ENCODE results near the gene SBK2. TPM values are rescaled to one million over a fixed set of nuclear protein-coding genes. Genes with fewer than 3 reads are reported as not detected.

The SBK2 gene
- total and polyA plus RNA-seq, 2 donors (not counting 3 experiments of a cell fraction or from before 2014, with no cell fraction given) = not detected

GRCh38 chr19:55492362-55492944, 44.5 kb downstream of the SBK2 start:
- no peak overlapping the region for H3K4me2 ChIP-seq (ENCODE audit: insufficient read depth, low read length)
- ChIA-PET CTCF (interaction anchor here (3.2 to 5.5 kb wide), 2 partner anchors 12 to 25 kb away, joined by 17 to 38 read pairs; no protein-coding TSS in a partner anchor), POLR2A (no interaction called here)
- DNase-seq (ENCODE audit: low read depth, low spot score) = no peak
- H2AFZ ChIP-seq (ENCODE audit: low read depth, low read length) = no peak overlapping the region
- no peaks in the 10 kb centered on the region for H4K20me1 ChIP-seq (replicated peaks; ENCODE audit: control insufficient read depth, extremely low read depth, insufficient read depth, low read length)
- H3K4me3 ChIP-seq (replicated peaks in 1 of 3; ENCODE audit: insufficient read depth in 1 of 3, low read depth in 1 of 3, low read length in 3 of 3) = no peak overlapping the region
- TF ChIP-seq POLR2A (IDR thresholded peaks at IDR 0.05; ENCODE audit: low read depth, low read length) = no peak
- TF ChIP-seq EZH2 (IDR thresholded peaks at IDR 0.05; ENCODE audit: borderline replicate concordance, low read depth, low read length, severe bottlenecking) = no peak
- TF ChIP-seq FOS (IDR thresholded peaks at IDR 0.05; ENCODE audit: borderline replicate concordance, insufficient read depth, low read length) = no peak
- TF ChIP-seq JUN (IDR thresholded peaks at IDR 0.05; ENCODE audit: borderline replicate concordance, insufficient read depth, insufficient read length, low read depth) = no peak
- no peak for TF ChIP-seq CTCF (IDR thresholded peaks at IDR 0.05; ENCODE audit: extremely low read depth in 1 of 2, insufficient read depth in 1 of 2, low read depth in 1 of 2, low read length in 2 of 2)
- TF ChIP-seq GATA2 (IDR thresholded peaks at IDR 0.05; ENCODE audit: insufficient read depth, insufficient read length, low read depth, low read length) = no peak
- TF ChIP-seq POLR2AphosphoS5 (IDR thresholded peaks at IDR 0.05; ENCODE audit: insufficient read depth, low read depth, low read length) = no peak
- TF ChIP-seq MAX (IDR thresholded peaks at IDR 0.05; ENCODE audit: insufficient read depth, insufficient read length) = no peak
- no peak for TF ChIP-seq MYC (IDR thresholded peaks at IDR 0.05; ENCODE audit: low read depth, low read length)
- H3K27ac ChIP-seq (ENCODE audit: insufficient read depth, low read depth, low read length) = no peak overlapping the region
- no peaks in the 10 kb centered on the region for H3K79me2 ChIP-seq (ENCODE audit: control insufficient read depth, insufficient read depth, low read length)
- BruUV-seq (replicated peaks) = no TSS peak
- no peak for FAIRE-seq
- dilution Hi-C loops (cut with MboI; ENCODE audit: extremely low pct_ligation_motif_present, low sequenced_read_pairs) (no loop called here), intact Hi-C loops (cut with micrococcal nuclease) (no loop called here)
- H3K27me3 ChIP-seq (ENCODE audit: control insufficient read depth in 2 of 2, insufficient read depth in 2 of 2, low read length in 2 of 2) = no peaks in the 10 kb centered on the region
- H3K4me1 ChIP-seq (ENCODE audit: control insufficient read depth, extremely low read depth, insufficient read depth, low read length) = peaks cover 9% of the 10 kb centered on the region
- H3K9me3 ChIP-seq (replicated peaks; ENCODE audit: control insufficient read depth, insufficient read depth, low read length) = no peaks in the 10 kb centered on the region
- H3K9me1 ChIP-seq (replicated peaks; ENCODE audit: control insufficient read depth, extremely low read depth, insufficient read depth, low read length) = no peaks in the 10 kb centered on the region
- H3K9ac ChIP-seq (replicated peaks; ENCODE audit: extremely low read depth, insufficient read depth, low read length) = no peak overlapping the region
- H3K36me3 ChIP-seq (ENCODE audit: control insufficient read depth in 2 of 2, extremely low read depth in 1 of 2, insufficient read depth in 2 of 2, low read length in 2 of 2) = no peaks in the 10 kb centered on the region

All from endothelial cell of umbilical vein (primary cell).